Measurements from ENCODE around the gene SIAH1.
"Not testable (repeated sequence)": the region's sequence is repeated elsewhere in the genome, so short reads cannot be mapped to it uniquely, and the experiment has no call there.

Gene SIAH1

DNA sequence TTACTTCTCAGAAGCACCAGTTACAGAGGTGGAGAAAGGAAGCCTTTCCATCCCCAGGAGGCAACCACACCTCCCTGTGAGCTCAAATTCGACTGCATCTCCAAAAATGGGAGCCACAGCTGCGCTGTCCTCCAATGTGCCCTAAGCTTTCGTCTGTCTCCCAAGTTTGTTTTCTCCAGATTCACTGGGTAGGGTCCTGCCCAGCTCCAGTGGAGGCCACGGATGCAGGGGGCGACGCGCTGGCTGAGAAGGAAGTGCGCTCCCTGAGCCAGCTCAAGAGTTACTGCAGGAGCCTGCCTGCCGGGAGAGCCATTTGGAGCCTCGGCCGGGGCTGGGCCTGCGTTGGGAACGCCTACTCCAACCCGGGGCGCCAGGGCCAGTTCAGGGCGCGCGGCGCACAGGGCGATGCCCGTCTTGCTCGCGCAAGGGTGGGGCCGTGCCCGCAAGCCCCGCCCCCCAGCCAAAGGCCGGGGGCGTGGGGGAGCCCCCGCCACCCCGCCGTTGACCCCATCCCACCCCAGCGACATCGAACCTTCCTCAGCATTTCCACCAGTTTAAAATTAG is 19.5 kb downstream of the SIAH1 start:
- DNase-seq: peak; percentile 66

DNA sequence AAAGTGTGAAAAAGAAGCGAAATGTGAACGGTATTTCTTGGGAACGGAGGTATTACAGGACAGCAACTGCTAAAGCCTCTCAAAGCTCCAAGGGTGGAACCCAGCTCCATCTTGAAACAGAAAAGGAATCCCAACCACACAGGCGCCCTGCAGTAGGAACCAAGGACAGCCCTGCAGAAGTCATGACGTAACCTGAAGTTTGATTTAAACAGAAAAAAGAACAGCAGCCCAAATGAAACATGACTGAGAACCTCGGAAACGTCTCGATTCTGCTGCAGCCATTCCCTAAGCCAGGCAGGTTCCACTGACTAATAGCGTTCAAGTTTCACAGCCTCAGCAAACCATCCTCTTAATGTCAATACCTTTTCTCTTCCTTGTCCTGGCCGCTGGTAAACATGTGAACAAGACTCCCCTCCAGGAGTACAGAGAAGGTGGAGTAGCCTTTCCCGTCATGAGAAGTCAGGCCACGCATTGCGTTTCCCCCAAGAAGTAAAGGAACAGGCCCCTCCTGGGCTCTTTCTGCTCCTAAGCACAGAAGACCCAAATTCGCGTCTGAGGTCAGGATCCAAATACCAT is 20.1 kb downstream of the SIAH1 start:
- no peak for DNase-seq

DNA sequence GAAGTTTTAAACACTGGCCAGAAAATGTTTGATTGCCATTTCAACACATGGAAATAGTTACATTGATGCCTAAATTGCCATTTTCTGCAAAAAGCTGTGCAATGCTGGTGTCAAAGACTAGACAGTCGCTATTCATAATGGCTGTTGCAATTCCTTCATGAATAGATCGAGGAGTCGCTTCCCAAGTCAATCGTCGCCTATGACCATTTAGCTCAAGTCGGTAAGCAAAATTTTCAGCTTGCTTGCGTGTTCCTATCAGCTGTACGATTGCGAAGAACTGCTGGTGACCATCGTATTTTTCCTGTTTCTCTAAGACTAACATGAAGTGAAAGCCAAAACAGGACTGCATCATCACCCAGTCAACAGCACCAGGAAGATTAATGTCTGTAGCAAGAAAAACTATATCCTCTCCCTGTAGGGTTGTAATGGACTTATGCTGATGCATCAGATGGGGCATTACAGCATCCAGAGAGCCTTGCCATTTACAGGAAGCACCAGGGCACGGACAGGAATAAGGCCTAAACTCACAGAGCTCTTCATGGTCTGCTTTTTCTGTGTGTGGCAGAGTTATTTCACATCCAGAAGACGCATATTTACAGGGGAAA is 23.6 kb downstream of the SIAH1 start:
- DNase-seq: no peak

DNA sequence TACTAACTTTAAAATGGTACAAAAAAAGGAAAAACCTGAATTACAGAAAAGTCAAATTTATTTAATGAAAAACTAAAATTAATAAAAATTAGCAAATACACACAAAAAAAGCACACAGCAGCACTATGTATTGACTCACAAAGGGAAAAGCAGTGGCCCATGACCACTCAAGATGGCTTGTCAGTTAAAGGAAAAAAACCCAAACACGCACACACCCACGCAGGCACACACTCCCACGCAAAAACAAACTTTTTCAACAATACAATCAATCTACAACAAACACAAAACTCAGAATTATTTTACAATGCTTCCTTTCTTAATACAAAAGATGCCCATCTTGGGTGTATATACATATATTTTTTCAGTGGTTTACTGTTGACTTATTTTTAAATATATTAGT is 24.2 kb downstream of the SIAH1 start:
- no peak for DNase-seq

DNA sequence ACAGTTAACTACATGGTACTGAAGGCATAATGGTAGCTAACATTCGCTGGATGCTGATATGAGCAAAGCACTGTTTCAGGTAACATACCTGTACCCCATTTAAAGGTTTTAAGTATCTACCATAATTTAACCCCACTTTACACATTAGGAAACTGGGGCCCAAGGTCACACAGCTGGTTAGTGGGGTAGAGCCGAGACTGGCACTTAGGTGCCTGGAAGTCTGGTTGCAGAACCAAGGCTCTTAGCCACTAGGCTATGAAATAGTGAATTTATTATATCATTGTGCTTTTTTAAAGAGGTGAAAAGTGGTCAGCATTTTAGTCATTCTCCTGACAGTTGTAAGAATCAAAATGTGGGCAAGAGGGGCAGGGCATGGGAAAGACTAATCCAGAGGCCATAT is 25.2 kb downstream of the SIAH1 start:
- DNase-seq: no peak

DNA sequence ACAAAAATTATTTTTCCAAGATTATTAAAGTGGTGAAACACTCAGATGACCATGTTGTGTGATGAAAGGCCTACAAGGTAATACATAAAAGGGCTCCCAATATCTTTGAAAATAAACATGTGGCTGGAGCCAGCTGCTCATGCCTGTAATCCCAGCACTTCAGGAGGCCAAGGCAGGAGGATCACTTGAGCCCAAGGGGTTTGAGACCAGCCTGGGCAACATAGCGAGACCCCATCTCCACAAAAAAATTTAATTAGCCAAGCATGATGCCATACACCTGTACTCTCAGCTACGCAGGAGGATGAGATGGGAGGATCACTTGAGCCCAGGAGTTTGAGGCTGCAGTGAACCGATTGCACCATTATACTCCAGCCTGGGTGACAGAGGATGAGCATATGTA is 26.8 kb downstream of the SIAH1 start:
- no peak for DNase-seq

DNA sequence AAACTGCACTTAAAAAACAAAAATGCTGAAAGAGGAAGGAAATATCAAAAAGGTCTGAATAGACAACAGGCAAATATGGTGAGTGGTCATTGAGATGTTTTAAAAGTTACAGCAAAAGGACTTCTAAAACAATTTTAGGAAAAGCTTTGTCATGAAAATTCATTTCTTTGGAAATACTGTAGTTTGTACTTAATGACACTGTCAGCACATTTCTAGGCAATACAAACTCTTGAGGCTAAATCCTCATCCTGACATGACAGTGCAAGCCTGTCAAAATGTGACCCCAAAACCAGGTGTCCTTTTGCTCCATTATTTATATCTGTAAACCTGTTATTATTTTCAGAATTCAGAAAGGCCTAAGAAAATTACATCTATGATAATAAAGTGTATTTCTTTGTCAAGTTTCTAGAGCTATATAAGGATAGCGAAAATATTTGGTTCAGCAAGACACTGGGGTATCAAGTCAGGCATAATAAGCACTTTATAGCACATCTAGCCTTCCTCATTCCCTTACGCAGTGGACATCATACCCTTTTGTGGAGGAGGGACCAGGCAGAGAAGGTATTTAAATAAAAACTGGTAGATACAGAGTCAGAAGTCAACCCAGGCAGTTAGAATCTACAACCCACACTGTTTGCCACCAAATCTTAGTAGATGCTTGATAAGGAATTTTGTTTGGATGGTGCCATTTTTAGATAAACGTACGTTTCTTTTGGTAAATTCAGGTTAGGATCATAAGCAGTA is 28.4 kb downstream of the SIAH1 start:
- no peak for DNase-seq

DNA sequence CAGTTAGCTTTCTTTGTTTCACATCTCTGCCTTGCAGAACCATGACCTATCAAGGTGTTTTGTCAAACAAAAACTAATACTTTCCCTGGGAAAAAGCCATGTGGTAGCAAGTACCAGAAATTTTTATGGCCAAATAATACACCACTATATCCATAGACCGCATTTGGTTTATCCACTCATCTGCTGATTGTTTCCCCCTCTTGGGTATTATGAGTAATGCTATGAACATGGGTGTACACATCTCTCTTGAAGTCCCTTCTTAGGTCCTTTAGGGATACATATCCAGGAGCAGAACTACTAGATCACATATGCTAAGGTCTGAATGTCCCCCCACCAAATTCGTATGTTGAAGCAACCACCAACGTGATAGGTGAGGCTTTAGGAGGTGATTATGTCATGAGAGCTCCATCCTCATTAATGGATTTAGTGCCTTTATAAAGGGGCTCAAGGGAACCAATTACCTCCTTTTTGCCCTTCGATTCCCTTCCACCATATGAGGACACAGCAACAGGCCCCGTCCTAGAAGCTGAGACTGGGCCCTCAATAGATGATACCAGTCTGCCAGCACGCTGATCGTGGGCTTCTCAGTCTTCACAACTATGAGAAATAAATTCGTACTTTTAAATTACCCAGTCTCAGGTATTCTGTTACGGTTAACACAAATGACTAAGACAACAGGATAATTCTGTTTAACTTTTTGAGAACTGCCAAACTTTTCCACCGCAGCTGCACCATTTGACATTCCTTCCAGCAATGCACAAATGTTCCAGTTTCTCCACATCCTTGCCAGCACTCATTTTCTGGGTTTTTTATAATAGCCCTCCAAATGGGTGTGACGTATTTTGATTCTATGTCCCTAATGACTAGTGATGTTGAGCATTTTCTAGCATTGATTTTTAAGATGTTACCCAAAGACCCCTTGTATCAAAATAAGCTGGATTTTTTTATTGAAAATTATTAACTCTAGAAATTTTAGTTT is 30.0 kb downstream of the SIAH1 start:
- DNase-seq: no peak

DNA sequence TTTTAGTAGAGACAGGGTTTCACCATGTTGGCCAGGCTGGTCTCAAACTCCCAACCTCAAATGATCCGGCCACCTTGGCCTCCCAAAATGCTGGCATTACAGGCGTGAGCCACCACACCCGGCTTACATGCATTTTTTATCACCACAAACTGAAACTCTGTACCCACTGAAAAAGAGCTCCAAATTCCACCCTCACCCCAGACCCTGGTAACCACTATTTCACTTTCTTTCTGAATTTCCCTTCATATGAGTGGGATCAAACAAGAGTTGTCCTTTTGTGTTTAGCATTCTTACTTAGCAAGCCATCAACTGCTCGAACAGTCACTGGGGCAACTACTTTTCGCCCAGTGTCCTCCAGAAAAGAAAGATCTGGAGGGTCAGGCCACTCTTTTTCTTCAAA is 30.8 kb downstream of the SIAH1 start:
- DNase-seq: not testable (repeated sequence)

DNA sequence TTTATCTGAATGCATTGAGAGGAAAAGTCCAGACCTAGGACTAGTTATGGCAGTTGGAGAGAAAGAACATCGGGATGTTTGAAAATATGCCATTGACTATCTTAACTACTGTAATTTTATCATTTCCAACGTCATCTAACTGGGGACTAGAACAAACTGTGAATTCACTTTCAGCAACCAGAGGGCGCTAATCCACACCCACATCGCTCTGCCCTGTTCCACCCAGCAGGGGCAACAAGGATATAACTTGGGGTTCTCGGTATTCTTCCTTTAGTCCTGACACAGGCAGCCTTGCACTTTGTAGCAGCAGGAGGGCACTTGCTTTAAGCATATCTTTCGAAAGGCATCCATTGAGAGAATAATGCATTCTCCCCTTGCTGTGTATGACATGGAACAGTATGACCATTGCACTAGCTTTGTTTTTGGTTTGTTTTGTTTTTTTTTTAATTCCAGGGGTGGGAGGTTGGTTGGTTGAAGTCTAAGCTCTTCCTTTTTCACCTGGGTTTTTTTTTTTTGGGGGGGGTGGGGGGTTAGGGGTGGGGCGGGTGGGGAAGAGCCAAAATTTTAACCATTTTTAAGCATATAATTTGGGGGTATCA is 31.5 kb downstream of the SIAH1 start:
- DNase-seq: peak; percentile 64

DNA sequence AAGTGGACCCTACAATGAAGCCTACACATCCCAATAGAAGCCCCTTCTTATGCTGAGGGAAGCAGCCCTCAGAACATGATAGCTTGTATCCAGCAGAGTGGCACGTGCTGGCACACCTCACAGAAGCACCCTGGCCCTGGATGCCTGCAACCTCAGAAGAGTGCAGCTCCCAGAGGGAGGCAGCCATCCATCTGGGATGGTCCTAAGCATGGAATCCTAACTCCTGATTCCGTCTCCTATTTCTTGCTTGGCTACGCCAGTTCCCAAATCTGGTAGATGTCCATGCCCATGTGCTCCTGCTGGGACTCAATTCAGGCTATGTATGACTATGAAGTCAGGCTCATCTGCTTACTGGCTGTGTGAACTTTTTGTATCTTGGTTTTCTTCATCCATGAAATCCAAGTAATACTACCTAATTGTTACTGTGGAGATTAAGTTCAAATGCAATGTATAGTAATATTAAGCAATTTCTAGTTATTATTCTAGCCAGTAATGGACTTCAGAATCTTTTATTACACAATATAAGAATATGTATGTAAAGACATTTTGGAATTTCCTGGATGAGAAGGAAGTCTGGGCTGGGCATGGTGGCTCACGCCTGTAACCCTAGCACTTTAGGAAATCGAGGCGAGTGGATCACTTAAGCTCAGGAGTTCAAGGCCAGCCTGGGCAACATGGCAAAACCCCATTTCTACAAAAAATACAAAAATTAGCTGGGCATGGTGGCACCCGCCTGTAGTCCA is 32.4 kb downstream of the SIAH1 start:
- DNase-seq: no peak

DNA sequence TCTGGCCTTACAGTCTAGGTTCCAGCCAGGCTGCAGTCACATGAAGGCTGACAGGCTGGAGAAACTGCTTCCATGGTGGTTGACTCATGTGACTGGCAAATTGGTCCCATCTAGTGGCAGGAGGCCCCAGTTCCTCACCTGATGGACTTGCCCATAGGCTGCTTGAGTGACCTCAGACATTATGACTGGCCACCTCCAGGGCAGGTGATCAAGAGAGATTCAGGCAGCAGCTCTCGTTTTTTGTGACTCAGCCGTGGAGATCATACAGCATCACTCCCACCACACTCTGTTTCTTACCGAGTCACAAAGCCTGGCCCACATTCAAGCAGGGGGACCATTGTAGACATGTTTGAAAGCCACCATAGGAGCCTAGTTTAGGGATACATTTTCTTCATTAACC is 34.5 kb downstream of the SIAH1 start:
- DNase-seq: no peak

DNA sequence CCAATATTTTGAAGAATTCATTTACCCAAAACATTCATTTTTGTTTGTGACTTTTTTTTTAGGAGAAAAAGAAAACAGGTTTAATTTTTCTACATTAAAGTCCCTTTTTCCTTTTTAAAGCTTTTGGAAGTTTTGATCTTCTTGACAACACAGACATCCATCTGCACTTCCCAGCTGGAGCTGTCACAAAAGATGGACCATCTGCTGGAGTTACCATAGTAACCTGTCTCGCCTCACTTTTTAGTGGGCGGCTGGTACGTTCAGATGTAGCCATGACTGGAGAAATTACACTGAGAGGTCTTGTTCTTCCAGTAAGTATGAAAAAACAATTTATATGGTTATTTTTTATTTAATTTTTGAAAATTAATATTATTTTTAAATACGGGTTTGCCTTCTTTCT is 37.2 kb downstream of the SIAH1 start:
- DNase-seq: no peak

DNA sequence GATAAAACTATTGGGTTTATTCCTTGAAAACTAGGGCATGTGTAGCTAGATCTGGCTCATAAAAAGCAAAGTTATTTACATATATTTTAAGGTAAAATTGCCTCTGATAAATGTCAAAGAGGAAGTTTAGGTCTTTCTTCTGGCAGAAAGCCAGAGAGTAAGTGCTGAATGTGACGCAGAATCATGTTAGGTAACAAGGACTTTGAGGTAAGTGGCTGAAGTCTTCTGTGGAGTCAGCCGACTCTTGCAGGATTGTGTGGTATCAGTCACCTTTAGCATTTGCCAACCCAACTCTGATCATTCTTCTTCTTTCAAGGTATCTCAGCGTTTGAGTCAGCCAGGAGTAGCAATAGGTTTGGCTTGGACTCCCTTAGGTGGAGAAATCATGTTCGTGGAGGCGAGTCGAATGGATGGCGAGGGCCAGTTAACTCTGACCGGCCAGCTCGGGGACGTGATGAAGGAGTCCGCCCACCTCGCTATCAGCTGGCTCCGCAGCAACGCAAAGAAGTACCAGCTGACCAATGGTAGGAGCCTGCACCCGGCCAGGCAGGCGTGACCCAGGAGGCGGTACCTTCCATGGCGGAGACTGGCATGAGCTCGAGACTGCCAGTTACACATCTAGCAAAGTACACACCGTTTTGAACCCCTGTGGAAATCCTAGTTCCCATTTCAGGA is 37.9 kb downstream of the SIAH1 start:
- no peak for DNase-seq

DNA sequence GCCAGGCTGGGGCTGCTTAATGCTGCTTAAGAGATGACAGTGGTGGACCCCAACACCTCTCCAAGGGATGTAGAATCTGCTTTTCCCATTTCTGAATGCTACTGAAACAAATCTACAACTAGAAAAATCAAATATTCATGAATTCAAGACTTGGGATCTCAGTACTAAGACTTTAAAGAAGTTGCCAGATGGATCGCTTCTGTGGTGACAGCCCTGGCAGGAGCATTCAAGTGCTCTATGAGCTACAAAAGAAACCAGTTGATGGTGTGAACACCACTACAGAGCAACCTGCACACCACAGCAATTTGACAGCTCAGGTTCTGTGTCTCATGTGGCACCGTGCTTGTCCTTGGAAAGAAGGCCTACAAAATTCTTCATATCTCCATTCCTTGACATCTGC is 42.6 kb downstream of the SIAH1 start:
- no peak for DNase-seq

DNA sequence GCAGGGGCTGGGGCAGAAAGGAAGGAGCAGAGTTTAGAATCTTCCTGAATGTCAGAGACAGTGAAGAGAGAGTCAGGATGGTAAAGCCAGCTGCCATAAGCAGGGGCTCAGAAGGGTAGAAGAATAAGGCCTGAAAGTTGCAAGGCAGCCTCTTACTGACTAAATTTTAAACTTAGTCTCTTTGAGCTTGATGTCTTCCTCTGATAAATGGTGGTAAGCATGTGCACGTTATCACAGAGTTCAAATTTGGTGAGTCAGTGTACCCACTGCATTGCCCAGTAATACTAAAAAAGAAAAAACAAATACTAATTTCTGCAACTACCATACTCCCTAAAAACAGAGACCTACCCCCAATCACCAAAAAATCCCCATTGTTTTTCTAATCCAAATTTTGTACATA is 45.2 kb downstream of the SIAH1 start:
- DNase-seq: no peak

DNA sequence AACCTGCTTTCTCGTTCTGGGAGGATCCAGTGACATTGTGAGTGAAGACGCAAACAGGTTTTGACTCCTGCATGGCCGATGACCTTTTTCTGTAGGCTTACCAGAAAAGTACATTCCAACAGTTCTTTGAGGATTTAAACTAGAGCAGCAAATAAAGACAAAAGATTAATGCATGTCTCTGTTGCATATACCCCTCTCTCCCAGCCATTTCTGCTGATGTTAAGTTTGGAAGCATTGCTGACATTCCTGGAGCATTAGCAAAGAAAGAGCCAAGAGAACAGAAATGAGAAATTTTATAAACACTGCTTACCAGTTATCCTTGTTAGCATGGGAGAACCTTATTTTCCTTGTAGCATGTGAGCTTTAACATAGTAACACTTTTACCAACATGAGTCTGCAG is 49.3 kb downstream of the SIAH1 start:
- no peak for DNase-seq

DNA sequence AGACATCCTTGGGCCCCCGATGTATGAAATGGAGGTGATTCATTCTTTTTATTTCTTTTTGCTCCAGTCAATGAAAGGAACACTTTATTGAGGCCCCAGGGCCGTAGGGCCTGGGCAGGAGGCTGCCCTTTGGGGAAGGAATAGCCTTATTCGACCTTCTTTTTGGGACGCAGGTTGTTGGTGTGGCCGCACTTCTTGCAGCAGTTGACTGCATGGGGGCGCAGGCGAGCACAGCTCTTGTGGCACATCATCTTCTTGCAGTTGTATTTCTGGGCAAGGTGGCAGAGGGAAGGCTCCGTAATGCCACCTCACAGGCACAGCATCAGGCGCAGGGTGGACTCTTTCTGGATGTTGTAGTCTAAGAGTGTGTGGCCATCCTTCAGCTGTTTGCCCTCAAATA is 50.9 kb downstream of the SIAH1 start:
- DNase-seq: no peak

DNA sequence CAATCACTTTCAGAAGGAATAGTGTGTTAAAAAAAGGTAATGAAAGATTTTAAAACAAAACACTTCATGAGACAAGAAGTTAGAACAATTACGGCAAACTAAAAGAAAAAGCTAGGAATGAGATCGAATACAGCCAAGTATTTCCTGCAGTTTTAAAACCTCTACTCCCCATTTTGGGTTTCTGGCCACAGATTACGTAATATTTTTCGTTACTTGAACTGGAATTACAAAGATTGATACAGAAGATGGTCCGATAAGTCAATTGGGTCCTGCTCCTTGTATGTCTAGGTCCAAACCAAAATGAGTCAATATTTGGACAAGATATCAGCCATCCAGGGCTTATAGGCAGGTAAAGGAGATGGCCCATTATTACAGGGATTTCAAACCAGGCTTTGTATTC is 52.2 kb downstream of the SIAH1 start:
- DNase-seq: no peak

DNA sequence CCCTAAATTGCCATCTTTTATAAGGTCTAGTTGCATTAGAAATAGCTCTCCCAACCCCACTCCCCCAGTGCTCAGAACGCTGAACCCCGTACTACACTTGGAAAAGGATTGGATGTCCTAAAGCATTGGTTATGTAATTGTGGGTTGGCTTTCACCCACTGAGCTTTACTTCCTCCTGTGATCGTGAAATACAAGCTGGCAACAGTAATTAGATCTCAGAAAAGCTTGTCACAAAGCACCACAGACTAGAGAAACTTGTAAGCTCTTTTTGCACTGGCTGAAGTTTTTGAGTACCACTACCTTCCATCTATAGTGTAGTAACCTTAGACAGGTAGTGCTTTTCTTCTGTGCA is 54.4 kb downstream of the SIAH1 start:
- DNase-seq: no peak

DNA sequence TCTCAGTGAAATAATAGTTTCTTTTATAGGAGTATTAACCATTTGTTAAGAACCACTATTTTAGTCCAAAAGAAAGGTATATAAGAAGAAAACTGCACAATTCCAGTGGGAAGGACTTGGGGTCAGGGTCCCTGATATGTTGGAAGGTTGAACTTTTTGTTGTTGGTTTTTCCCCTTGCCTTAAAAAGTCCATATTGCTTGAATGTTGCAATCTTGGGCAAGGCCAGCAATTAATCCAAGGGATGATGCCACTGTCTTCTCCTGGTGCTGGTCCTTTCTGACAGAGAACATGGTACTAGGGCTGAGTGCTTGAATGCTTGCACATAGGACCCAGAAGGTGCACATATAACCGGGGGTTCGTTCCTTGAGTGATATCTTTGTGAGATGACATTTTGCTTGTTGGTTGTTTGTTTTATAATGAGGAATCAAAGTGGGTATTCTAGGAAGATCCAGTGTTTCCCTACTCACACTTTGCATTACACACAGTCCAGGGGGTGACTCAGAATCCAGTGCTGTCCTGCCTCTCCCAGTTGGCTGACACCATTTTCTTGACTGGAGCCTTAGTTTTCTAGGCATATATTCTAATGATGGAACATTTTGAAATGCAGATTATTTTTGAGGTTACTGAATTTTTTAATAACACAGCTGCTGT is 54.9 kb downstream of the SIAH1 start:
- no peak for DNase-seq

Measured in activated CD4-positive, alpha-beta T cell treated with anti-CD3 and anti-CD28 coated beads, Interleukin-2, amount 50 U/mL, for 1 hour (primary cell).